ENCODE results near the gene CPE.

- TF ChIP-seq, protein P1, sequence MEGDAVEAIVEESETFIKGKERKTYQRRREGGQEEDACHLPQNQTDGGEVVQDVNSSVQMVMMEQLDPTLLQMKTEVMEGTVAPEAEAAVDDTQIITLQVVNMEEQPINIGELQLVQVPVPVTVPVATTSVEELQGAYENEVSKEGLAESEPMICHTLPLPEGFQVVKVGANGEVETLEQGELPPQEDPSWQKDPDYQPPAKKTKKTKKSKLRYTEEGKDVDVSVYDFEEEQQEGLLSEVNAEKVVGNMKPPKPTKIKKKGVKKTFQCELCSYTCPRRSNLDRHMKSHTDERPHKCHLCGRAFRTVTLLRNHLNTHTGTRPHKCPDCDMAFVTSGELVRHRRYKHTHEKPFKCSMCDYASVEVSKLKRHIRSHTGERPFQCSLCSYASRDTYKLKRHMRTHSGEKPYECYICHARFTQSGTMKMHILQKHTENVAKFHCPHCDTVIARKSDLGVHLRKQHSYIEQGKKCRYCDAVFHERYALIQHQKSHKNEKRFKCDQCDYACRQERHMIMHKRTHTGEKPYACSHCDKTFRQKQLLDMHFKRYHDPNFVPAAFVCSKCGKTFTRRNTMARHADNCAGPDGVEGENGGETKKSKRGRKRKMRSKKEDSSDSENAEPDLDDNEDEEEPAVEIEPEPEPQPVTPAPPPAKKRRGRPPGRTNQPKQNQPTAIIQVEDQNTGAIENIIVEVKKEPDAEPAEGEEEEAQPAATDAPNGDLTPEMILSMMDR (IDR thresholded peaks at IDR 0.05): no peak
- no peak for TF ChIP-seq POLR2AphosphoS5 (IDR thresholded peaks at IDR 0.05; ENCODE audit: insufficient read depth in 1 of 2, low read depth in 1 of 2)
These were observed 47.0 kb upstream of the CPE start for GRCh38 chr4:165331823-165332222.

Measured in vagina (tissue), 2 donors.